HG02642 (cell line): ENCODE data around the gene PTGS2.

Source experiments
- ATAC-seq: cut with Tn5 transposase; IDR thresholded peaks from one replicate; pipeline ENCODE4 v1.9.1; 2021; ENCODE audit warnings: mild to moderate bottlenecking; ENCODE audit not compliant: unreplicated experiment, poor library complexity

Gene PTGS2

GRCh38 chr1:186626356-186626932 lies 53.8 kb downstream of the PTGS2 start:
- no peak for ATAC-seq

- ATAC-seq = no peak
Observed at GRCh38 chr1:186623551-186623950, 56.7 kb downstream of the PTGS2 start.
